ENCODE measurements around the gene MORC3. TPM values are rescaled to one million over a fixed set of nuclear protein-coding genes. Genes with fewer than 3 reads are reported as not detected.
A peak's percentile ranks its signal among the peaks of the same experiment; 100 is the strongest.

MORC3 gene
- total RNA-seq, 2 experiments from 2014 or later = 23.9 to 25.0 TPM

GRCh38 chr21:36400719-36401118, 80.7 kb downstream of the MORC3 start:
- DNase-seq (no peak), ATAC-seq (no peak)
- Mint-ChIP-seq H3K4me1 (no peaks in the 10 kb centered on the region), H3K4me3 (no peak overlapping the region), H3K36me3 (ENCODE audit: low read depth) (peaks cover 47% of the 10 kb centered on the region), H3K27me3 (no peaks in the 10 kb centered on the region), H3K27ac (no peak overlapping the region), H3K9me3 (ENCODE audit: low read depth) (no peaks in the 10 kb centered on the region)
- POLR2A ChIA-PET = no interaction called here
- intact Hi-C loops (cut with DNase I, micrococcal nuclease) = no loop called here
- CTCF ChIA-PET = no interaction called here

DNA sequence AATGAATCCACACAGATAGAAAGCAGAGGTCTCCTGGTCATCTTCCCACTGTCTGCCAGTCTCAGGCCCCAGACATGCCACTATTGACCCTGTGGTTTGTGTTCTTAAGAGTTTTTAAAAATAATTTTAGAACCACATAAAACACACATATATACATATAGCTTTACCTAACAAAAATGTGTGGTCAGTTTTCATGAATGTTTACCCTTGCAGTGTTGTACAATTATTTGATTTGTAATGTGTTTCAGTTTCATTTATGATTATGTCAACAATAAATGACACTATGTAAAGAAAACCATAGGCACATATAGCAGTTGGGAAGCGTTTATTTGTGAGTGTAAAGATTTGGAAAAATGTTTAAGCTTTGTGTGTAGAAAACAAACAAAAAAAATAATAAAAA, 82.3 kb downstream of the MORC3 start:
- ATAC-seq (no peak), DNase-seq (no peak)
- H3K9me3 Mint-ChIP-seq (ENCODE audit: low read depth) = no peaks in the 10 kb centered on the region
- no peak overlapping the region for H3K4me3 Mint-ChIP-seq
- POLR2A ChIA-PET = no interaction called here
- peaks cover 42% of the 10 kb centered on the region for H3K36me3 Mint-ChIP-seq (ENCODE audit: low read depth)
- no peak overlapping the region for H3K27ac Mint-ChIP-seq
- intact Hi-C loops (cut with DNase I, micrococcal nuclease) = no loop called here
- CTCF ChIA-PET = interaction anchor here (0.7 kb wide), 1 partner anchor 172 kb away, joined by 3 read pairs; no protein-coding TSS in a partner anchor
- H3K4me1 Mint-ChIP-seq = no peaks in the 10 kb centered on the region
- no peaks in the 10 kb centered on the region for H3K27me3 Mint-ChIP-seq

DNA sequence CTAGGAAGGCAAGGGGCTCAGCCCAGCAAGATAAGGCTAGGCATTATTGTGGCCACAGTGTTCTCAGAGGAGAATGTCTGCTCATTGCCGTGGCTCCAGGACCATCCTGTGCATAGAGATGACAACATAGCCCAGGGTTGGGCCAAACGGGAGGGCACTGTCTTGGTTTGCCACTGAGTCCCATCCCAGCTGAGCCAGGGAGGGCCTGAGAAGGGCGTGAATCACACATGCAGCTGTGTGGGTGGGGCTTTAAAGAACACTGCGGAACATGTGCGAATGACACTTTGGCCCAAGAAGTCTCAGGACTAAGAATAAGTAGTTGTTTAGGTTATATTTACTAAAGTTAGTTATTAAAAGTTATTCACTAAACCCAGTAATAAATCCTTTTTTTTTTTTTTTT, 83.7 kb downstream of the MORC3 start:
- peaks cover 47% of the 10 kb centered on the region for H3K36me3 Mint-ChIP-seq (ENCODE audit: low read depth)
- ChIA-PET CTCF (no interaction called here), POLR2A (no interaction called here)
- ATAC-seq (no peak), DNase-seq (no peak)
- H3K4me3 Mint-ChIP-seq = no peak overlapping the region
- no peaks in the 10 kb centered on the region for H3K9me3 Mint-ChIP-seq (ENCODE audit: low read depth)
- intact Hi-C loops (cut with DNase I, micrococcal nuclease) = no loop called here
- H3K27ac Mint-ChIP-seq = no peak overlapping the region
- no peaks in the 10 kb centered on the region for H3K4me1 Mint-ChIP-seq
- no peaks in the 10 kb centered on the region for H3K27me3 Mint-ChIP-seq

- H3K4me3 Mint-ChIP-seq = no peak overlapping the region
- H3K27ac Mint-ChIP-seq = no peak overlapping the region
- no peaks in the 10 kb centered on the region for H3K27me3 Mint-ChIP-seq
- ATAC-seq (no peak), DNase-seq (no peak)
- POLR2A ChIA-PET = no interaction called here
- intact Hi-C loops (cut with DNase I, micrococcal nuclease) = no loop called here
- CTCF ChIA-PET = no interaction called here
- H3K9me3 Mint-ChIP-seq (ENCODE audit: low read depth) = no peaks in the 10 kb centered on the region
- peaks cover 49% of the 10 kb centered on the region for H3K36me3 Mint-ChIP-seq (ENCODE audit: low read depth)
- no peaks in the 10 kb centered on the region for H3K4me1 Mint-ChIP-seq
Measured at GRCh38 chr21:36408568-36408967, 88.6 kb downstream of the MORC3 start.

DNA sequence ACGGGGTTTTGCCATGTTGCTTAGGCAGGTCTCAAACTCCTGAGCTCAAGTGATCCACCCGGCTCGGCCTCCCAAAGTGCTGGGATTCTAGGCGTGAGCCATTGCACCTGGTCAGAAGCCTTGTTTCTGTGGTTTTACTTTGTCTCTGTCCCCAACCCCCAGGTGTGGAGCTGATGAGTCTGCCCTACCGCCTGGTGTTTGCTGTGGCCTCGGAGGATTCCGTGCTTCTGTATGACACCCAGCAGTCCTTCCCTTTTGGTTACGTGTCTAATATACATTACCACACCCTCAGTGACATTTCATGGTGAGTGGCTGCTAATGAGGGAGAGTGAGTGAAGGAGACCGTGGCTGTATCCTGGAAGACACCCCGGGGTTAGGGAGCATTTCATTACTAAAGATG, 91.3 kb downstream of the MORC3 start:
- Mint-ChIP-seq H3K4me3 (no peak overlapping the region), H3K36me3 (ENCODE audit: low read depth) (peaks cover 54% of the 10 kb centered on the region), H3K9me3 (ENCODE audit: low read depth) (no peaks in the 10 kb centered on the region), H3K27me3 (no peaks in the 10 kb centered on the region), H3K27ac (no peak overlapping the region), H3K4me1 (no peaks in the 10 kb centered on the region)
- POLR2A ChIA-PET = interaction anchor here (1.2 kb wide), 1 partner anchor 13 kb away, joined by 4 read pairs; no protein-coding TSS in a partner anchor
- CTCF ChIA-PET = interaction anchor here (0.5 kb wide), 2 partner anchors 34 to 83 kb away, joined by 3 read pairs; no protein-coding TSS in a partner anchor
- intact Hi-C loops (cut with DNase I, micrococcal nuclease) = no loop called here
- DNase-seq = no peak
- no peak for ATAC-seq

GRCh38 chr21:36412916-36413315, 92.9 kb downstream of the MORC3 start:
- intact Hi-C loops (cut with DNase I, micrococcal nuclease) = no loop called here
- ChIA-PET POLR2A (no interaction called here), CTCF (no interaction called here)
- Mint-ChIP-seq H3K9me3 (ENCODE audit: low read depth) (no peaks in the 10 kb centered on the region), H3K27me3 (no peaks in the 10 kb centered on the region), H3K4me1 (no peaks in the 10 kb centered on the region), H3K27ac (no peak overlapping the region), H3K4me3 (no peak overlapping the region), H3K36me3 (ENCODE audit: low read depth) (peaks cover 57% of the 10 kb centered on the region)
- DNase-seq (no peak), ATAC-seq (no peak)

DNA sequence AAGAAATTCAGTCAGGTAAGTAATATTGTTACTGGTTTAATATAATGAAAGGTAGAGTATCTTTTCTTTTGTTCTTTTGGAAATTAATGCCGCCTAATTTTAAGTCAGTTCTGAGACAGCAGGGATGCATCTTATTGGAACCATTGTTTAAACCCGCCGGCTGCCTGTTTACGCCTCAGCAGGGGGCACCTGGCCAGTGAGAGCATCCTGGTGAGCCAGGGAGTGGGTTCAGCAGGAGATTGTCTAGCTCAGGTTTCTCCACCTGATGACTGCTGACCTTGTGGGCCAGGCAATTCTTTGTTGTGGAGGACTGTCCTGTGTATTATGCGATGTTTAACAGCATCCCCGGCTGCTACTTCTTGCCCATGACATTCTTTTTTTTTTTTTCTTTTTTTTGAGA, 95.4 kb downstream of the MORC3 start:
- ChIA-PET POLR2A (interaction anchor here (0.6 kb wide), 1 partner anchor 70 kb away, joined by 5 read pairs; no protein-coding TSS in a partner anchor), CTCF (interaction anchor here (0.5 kb wide), 1 partner anchor 56 kb away, joined by 3 read pairs; no protein-coding TSS in a partner anchor)
- ATAC-seq = no peak
- intact Hi-C loops (cut with DNase I, micrococcal nuclease) = no loop called here
- no peak for DNase-seq
- H3K4me3 Mint-ChIP-seq = no peak overlapping the region
- no peak overlapping the region for H3K27ac Mint-ChIP-seq
- no peaks in the 10 kb centered on the region for H3K4me1 Mint-ChIP-seq
- H3K9me3 Mint-ChIP-seq (ENCODE audit: low read depth) = no peaks in the 10 kb centered on the region
- no peaks in the 10 kb centered on the region for H3K27me3 Mint-ChIP-seq
- peaks cover 55% of the 10 kb centered on the region for H3K36me3 Mint-ChIP-seq (ENCODE audit: low read depth)

DNA sequence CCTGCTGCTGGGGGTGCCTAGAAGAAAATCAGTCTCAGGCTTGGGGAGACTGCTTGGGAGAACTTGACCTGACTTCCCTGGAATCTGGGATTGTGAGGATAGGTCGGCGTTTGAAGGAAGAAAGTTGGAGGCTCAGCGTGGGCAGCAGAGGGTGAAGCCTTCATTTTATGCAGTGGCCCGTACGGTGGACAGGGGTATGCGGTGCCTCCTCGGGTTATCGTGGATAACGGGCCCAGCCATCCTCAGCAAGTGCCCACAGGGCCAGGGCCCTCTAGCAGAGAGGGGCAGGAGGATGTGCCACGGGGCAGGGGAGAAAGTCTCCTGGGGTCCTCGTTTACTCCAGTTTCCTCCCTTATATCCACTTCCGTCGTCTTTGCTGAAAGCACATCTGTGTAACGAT, 99.2 kb downstream of the MORC3 start:
- H3K9me3 Mint-ChIP-seq (ENCODE audit: low read depth) = no peaks in the 10 kb centered on the region
- ChIA-PET CTCF (interaction anchor here (0.8 to 1.1 kb wide), 4 partner anchors 10 to 312 kb away, joined by 3 to 4 read pairs (median 4); no protein-coding TSS in a partner anchor), POLR2A (no interaction called here)
- ATAC-seq = no peak
- H3K36me3 Mint-ChIP-seq (ENCODE audit: low read depth) = peaks cover 31% of the 10 kb centered on the region
- peaks cover 2% of the 10 kb centered on the region for H3K4me1 Mint-ChIP-seq
- no peak overlapping the region for H3K27ac Mint-ChIP-seq
- no peak for DNase-seq
- intact Hi-C loops (cut with DNase I, micrococcal nuclease) = no loop called here
- no peak overlapping the region for H3K4me3 Mint-ChIP-seq
- no peaks in the 10 kb centered on the region for H3K27me3 Mint-ChIP-seq

GRCh38 chr21:36419996-36420395, 100.0 kb downstream of the MORC3 start:
- H3K4me1 Mint-ChIP-seq = peaks cover 2% of the 10 kb centered on the region
- ChIA-PET CTCF (interaction anchor here (0.8 to 1.1 kb wide), 4 partner anchors 9 to 311 kb away, joined by 3 to 4 read pairs (median 4); no protein-coding TSS in a partner anchor), POLR2A (no interaction called here)
- H3K27ac Mint-ChIP-seq = no peak overlapping the region
- H3K9me3 Mint-ChIP-seq (ENCODE audit: low read depth) = no peaks in the 10 kb centered on the region
- no peak overlapping the region for H3K4me3 Mint-ChIP-seq
- intact Hi-C loops (cut with DNase I, micrococcal nuclease) = loop anchor here (2.0 kb wide), 1 partner anchor 169 kb away; no protein-coding TSS in a partner anchor
- no peaks in the 10 kb centered on the region for H3K27me3 Mint-ChIP-seq
- peaks cover 26% of the 10 kb centered on the region for H3K36me3 Mint-ChIP-seq (ENCODE audit: low read depth)
- DNase-seq (peak; percentile 70), ATAC-seq (peak; percentile 87)

GRCh38 chr21:36420571-36421339, 100.8 kb downstream of the MORC3 start:
- CTCF ChIA-PET = no interaction called here
- Mint-ChIP-seq H3K27ac (no peak overlapping the region), H3K9me3 (ENCODE audit: low read depth) (no peaks in the 10 kb centered on the region), H3K27me3 (no peaks in the 10 kb centered on the region), H3K4me1 (peaks cover 2% of the 10 kb centered on the region), H3K36me3 (ENCODE audit: low read depth) (peaks cover 26% of the 10 kb centered on the region), H3K4me3 (no peak overlapping the region)
- POLR2A ChIA-PET = no interaction called here
- intact Hi-C loops (cut with DNase I, micrococcal nuclease) = loop anchor here (2.0 kb wide), 1 partner anchor 168 kb away; no protein-coding TSS in a partner anchor
- ATAC-seq = no peak
- no peak for DNase-seq

- intact Hi-C loops (cut with DNase I, micrococcal nuclease) = no loop called here
- POLR2A ChIA-PET = no interaction called here
- CTCF ChIA-PET = interaction anchor here (0.6 to 1.4 kb wide), 8 partner anchors 8 to 282 kb away, joined by 3 to 4 read pairs (median 3); no protein-coding TSS in a partner anchor
- no peak overlapping the region for H3K4me3 Mint-ChIP-seq
- H3K36me3 Mint-ChIP-seq (ENCODE audit: low read depth) = peaks cover 15% of the 10 kb centered on the region
- H3K4me1 Mint-ChIP-seq = peaks cover 2% of the 10 kb centered on the region
- DNase-seq = peak; percentile 65
- H3K9me3 Mint-ChIP-seq (ENCODE audit: low read depth) = no peaks in the 10 kb centered on the region
- H3K27ac Mint-ChIP-seq = no peak overlapping the region
- ATAC-seq = peak; percentile 45
- no peaks in the 10 kb centered on the region for H3K27me3 Mint-ChIP-seq
Measured at GRCh38 chr21:36422279-36423098, 102.5 kb downstream of the MORC3 start.

Measured in activated CD4-positive, alpha-beta T cell treated with anti-CD3 and anti-CD28 coated beads for 36 hours (primary cell).